ENCODE data around the gene SPDYE16.
"Not testable (repeated sequence)": the region's sequence is repeated elsewhere in the genome, so short reads cannot be mapped to it uniquely, and the experiment has no call there.

DNA sequence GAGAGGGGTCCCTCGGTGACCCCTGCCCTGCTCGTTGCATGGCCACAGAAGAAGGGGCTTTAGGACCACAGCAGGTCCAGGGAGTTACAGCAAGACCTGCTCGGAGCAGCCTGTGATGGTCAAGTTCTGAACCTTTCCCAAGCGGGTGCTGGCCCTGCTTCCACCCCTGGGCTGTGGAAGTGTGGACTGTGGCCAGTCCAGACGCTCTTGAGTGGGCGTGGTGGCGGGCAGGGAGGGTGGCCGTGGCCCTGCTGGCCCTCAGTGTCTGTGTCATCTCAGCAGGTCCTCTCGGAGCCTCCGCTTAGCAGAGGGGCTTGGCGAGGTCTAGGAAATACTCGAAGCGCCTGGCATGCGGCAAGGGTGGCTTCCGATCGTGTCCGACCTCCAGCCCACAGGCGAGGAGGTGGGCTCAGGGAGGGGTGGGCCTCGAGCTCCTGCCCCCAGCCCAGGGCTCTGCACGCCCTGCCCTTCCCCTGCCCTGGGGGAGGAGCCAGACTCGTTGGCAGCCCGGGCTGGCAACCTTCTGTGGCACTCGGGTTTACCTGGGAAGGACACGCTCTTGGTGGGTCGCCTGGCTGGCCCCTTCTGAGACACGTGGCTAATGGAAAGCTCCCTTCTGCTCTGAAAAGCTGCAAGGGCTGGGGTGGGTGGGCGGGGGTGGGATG, 45.0 kb downstream of the SPDYE16 start:
- not testable (repeated sequence) for TF ChIP-seq POLR2A (IDR thresholded peaks at IDR 0.05)
- TF ChIP-seq, protein P1, sequence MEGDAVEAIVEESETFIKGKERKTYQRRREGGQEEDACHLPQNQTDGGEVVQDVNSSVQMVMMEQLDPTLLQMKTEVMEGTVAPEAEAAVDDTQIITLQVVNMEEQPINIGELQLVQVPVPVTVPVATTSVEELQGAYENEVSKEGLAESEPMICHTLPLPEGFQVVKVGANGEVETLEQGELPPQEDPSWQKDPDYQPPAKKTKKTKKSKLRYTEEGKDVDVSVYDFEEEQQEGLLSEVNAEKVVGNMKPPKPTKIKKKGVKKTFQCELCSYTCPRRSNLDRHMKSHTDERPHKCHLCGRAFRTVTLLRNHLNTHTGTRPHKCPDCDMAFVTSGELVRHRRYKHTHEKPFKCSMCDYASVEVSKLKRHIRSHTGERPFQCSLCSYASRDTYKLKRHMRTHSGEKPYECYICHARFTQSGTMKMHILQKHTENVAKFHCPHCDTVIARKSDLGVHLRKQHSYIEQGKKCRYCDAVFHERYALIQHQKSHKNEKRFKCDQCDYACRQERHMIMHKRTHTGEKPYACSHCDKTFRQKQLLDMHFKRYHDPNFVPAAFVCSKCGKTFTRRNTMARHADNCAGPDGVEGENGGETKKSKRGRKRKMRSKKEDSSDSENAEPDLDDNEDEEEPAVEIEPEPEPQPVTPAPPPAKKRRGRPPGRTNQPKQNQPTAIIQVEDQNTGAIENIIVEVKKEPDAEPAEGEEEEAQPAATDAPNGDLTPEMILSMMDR (IDR thresholded peaks at IDR 0.05 in 4 of 5, conservative IDR thresholded peaks at IDR 0.05 in 1 of 5): not testable (repeated sequence)

Measured in gastrocnemius medialis (tissue), 4 donors.